Glomerular visceral epithelial cell (primary cell): ENCODE results near the gene FRRS1L.
A peak's percentile ranks its signal among the peaks of the same experiment; 100 is the strongest.

Source experiments
- DNase-seq: peaks from one replicate; pipeline ENCODE4 v3.0.0-alpha.2; 2016; ENCODE audit errors: extremely low spot score

The FRRS1L gene, protein sequence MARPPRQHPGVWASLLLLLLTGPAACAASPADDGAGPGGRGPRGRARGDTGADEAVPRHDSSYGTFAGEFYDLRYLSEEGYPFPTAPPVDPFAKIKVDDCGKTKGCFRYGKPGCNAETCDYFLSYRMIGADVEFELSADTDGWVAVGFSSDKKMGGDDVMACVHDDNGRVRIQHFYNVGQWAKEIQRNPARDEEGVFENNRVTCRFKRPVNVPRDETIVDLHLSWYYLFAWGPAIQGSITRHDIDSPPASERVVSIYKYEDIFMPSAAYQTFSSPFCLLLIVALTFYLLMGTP

GRCh38 chr9:109166771-109167601 is at the start of gene FRRS1L:
FRRS1L (minus strand) TSS chr9:109167249; CDS start chr9:109167138, 111 bp downstream.
- no peak for DNase-seq

DNA sequence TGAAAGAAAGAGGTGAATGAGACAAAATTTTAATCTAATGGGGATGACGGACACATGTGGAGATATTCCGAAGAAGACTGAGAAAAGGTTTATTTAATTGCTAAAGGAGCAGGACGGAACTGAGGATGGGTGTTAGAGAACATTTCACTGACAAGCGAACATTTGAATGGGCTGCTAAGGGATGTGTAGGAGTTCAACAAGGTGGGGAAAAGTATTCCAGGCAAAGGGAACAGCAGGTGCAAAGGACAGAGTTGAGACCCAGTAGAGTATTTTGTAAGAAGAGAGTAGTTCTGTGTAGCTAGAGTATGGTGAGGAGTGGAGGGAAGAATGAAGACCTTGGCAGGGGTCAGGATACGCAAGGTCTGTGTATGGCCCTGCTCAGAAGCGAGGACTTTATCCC is 47.4 kb upstream of the FRRS1L start:
- DNase-seq, result no peak

DNA sequence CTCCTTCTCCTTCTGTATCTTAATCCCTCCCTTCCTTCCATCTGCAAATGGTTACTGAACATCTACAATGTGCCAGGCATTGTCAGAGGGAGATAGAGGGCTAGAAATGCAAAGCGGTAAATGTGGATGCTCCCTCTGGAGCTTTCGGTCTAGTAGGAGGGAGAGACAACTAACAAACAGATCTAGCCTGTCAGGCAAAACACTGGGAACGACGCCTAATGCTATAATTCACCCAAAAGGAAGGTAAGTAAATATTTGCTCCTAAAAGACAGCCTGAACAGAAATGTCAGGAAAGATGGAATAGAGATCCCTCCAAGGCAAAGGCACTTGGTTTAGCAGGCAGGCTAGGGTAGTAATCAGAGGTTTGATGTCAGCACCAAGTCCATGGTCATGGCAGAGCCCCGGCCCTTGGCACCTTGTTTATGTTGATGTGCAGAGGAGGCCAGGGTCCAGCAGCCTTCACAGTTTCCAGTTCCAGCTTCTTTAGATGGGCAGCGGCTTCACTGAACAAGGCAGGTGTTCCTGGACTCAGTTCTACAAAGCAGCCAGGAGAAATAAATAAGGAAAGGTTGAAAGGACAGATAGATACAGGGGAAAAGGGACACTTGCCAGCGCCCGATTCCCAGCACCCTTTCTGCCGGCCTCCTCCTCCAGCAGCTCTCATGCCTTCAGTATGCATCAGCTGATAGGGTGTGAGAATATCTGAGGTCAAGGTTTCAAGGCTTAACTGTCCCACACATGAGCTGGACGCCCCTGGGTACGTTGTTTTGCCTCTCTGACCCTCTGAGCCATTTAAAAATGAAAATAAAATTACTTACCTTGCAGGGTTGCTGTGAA is 46.5 kb upstream of the FRRS1L start:
- DNase-seq, result no peak

DNA sequence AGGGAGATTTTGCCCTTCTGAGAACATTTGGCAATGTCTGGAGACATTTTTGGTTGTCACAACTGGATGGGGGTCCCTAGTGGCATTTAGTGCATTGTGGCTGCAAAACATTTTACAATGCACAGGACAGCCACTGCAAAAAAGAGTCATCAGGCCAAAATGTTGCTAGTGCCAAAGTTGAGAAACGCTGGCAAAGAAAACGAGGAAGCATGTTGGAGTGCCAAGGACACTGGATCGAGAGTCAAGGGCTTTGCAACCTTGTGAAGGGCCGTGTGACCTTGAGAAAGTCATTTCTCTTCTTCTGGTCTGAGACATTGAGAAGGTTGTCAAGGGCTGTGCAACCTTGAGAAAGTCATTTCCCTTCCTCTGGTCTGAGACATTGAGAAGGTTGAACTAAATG is 45.7 kb upstream of the FRRS1L start:
- DNase-seq, result no peak

GRCh38 chr9:109206670-109207069 is 39.6 kb upstream of the FRRS1L start:
- DNase-seq, result no peak

DNA sequence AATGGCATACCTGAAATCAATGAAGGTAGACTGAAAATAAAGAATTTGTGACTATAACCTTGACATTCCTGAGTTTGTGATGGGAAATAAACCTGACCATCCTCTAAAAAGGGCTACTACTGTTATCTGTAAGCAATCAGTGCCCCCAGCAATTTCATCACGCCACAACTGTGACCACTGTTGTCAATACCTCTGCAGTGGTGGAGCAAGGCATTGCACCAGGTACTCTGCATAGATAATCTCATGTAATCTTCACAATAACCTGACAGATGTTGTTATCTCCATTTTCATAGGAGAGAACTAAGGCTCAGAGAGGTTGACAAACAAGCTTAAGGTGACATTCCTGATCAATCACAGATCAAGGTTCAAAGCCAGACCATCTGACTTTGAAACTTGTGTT is 38.5 kb upstream of the FRRS1L start:
- no peak for DNase-seq

DNA sequence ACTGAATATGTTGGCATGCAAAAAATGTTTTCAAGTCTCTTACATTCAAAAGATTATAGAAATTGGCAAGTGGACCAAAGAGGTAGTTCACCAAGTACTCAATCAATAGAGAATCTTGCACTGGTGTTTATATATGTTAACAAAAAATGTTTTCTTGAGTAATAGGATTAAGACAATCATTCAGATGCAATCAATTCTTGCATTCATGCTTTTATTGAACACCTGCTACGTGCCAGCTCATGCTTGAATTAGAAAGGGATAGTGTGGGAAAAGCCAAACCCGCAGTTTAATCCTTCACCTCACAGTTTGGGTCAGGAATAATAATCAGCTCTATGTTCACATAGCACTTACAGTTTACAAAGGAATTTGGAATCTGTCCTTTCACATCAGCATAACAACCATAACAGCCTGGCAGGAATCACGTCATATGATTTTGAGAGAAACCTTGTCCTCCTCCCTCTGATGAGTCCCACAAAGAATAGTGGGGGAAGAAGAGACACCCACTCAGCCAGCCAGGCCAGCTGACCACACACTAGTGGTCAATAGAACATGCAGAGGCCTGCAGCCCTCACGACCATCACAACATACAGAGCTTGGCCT is 36.8 kb upstream of the FRRS1L start:
- DNase-seq, result no peak

DNA sequence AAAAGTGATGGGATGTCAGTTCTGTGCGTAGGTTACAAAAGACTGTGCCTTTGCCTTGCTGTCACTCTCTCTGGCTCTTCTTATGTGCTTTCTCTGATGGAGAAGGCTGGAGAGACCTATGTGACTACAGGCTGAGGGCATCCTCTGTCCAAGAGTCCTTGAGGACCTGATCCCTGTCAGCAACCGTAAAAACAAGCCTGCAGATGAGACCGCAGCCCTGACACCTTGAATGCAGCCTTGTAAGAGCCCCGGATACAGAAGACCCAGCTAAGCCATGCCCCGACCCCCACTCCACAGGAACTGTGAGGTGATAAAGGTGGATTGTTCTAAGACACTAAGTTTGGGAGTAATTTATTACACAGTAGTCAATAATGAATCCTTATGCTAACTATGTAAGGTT is 32.6 kb upstream of the FRRS1L start:
- DNase-seq, result no peak

GRCh38 chr9:109198736-109199382 is 31.8 kb upstream of the FRRS1L start:
- DNase-seq, result no peak

GRCh38 chr9:109193974-109194556 is 27.0 kb upstream of the FRRS1L start:
- peak; percentile 9 for DNase-seq

DNA sequence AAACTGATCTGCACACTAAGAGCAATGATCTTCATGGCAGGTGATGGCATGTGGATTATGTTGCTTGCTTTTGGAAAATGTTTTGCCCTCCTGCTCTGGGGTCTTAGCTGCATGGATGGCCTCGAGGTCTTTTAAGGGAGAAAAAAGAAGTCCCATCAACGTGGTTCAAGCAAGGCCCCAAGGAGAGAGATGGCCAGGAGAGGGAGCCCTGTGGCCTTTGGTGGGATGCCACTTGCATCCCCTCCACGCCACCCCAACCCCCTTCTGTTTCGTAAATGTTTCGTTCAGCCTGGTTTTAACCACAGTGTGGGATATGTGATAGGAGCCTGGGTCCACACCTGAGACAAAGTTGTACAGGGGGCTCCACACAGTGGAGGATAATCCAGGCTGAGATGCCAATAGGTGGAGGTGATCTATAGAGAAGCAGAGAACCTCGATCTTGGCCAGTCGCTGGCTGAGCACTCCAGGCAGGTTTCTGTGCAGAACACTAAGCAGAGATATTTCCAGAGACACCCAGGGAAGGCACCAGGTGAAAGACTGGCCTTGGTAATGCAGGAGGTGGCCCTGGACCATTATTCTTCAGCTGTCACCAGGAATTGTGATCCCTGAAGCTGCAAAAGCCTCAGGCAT is 25.8 kb upstream of the FRRS1L start:
- DNase-seq, result no peak

DNA sequence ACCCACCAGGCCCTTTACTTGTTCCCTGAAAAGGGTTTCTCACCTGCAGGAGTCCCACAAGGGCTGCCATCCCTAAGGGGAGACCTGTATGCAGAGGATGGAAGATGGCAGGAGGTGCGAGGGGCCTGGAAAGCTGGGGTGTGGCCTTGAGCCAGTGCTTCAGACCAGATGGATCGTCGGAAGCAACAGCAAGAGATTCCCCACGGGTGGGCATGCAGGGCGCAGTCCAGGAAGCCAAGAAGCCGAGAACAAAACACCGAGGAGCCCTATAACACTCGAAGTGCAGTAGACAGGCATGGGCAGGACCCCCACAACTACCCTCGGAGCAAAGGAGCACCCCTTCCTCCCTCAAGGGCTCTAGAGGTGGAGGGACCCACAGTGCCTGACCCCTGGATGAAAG is 24.7 kb upstream of the FRRS1L start:
- no peak for DNase-seq

GRCh38 chr9:109190151-109190550 is 23.1 kb upstream of the FRRS1L start:
- no peak for DNase-seq

- no peak for DNase-seq
Measured at GRCh38 chr9:109186857-109187520, 19.9 kb upstream of the FRRS1L start.

DNA sequence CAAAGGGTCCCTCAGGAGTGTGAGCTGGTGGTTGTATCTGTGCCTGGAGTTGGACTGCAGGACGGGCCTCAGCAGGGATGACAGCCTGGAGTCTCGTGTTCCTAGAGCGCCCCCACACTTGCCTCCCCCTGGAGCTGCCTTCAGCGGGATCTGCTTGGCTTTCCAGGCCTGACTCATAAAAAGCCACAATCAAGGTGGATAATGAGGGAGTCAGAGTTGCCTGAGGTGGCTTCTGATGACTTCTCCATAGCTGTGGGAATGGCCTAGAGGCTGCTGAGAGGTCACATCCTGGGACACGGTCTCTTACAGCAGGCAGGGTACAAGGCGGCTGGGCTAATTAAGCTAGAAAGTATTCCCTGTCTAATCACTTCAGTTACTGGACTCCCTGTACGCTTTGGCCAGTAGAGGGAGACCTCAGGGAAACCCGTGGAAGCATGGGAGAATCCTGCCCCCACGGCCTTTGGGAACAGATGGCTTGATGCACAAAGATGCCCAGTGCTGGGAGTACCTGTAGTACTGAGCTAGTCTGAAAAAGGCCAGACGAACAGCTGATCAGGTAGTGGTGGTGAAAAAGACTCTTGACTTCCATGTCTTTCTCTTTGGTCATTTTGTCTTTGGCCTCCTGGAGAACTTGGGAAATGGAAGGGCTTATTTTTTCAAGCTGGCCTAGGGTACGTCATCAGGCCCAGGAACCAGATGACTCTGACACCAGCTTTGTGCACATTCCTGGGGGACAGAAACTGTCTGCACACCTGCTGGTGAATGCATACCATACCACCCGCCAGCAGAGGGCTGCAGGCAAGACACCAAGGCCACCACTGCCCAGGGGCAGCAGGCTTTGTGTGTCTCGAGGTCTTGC is 16.1 kb upstream of the FRRS1L start:
- peak; percentile 41 for DNase-seq

GRCh38 chr9:109182550-109182939 is 15.5 kb upstream of the FRRS1L start:
- no peak for DNase-seq

DNA sequence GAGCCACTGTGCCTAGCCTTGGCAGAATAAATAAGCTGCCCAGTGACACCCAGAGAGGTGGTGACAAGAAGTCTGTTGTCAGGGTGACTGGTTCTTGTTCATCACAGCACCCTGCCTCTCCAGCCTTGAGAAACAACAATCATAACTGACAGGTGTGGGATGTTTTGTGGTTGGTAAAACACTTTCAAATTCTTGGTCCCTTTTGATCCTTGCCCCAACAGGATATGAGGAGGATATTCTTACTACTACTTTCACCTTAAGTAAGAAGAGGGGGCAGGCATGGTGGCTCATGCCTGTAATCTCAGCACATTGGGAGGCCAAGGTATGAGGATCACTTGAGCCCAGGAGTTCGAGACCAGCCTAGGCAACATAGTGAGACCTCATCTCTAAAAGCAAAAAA is 14.2 kb upstream of the FRRS1L start:
- no peak for DNase-seq

GRCh38 chr9:109179801-109180523 is 12.9 kb upstream of the FRRS1L start:
- no peak for DNase-seq
